Thymus (tissue), 11 donors: Measurements from ENCODE around the gene ENPP5. TPM values are rescaled to one million over a fixed set of nuclear protein-coding genes. Genes with fewer than 3 reads are reported as not detected.
"Not testable (repeated sequence)": the region's sequence is repeated elsewhere in the genome, so short reads cannot be mapped to it uniquely, and the experiment has no call there.

Experiments
- DNase-seq, 9 donors: peaks; one replicate each; pipeline ENCODE4 v3.0.0-alpha.2; 2013; ENCODE audit warnings: low spot score in 9 of 9, low read depth in 6 of 9, missing footprints in 1 of 9
- H3K27ac ChIP-seq, 2 donors: one replicate each; pipeline ENCODE4 v1.5.1; 2013; ENCODE audit warnings: control low read depth in 1 of 2, low read depth in 1 of 2, low read length in 1 of 2, mild to moderate bottlenecking in 1 of 2, moderate library complexity in 1 of 2
- H3K27me3 ChIP-seq, 2 donors: one replicate each; pipeline ENCODE4 v1.5.1; 2013; ENCODE audit warnings: low read length in 1 of 2; ENCODE audit not compliant: control insufficient read depth in 2 of 2, insufficient read depth in 1 of 2
- H3K36me3 ChIP-seq, 2 donors: one replicate each; pipeline ENCODE4 v1.5.1; 2013; ENCODE audit warnings: low read length in 1 of 2, mild to moderate bottlenecking in 1 of 2, moderate library complexity in 1 of 2; ENCODE audit not compliant: control insufficient read depth in 2 of 2, insufficient read depth in 2 of 2
- H3K4me1 ChIP-seq, 2 donors: one replicate each; pipeline ENCODE4 v1.5.1; 2013; ENCODE audit warnings: low read length in 2 of 2; ENCODE audit not compliant: control insufficient read depth in 2 of 2, insufficient read depth in 2 of 2
- H3K4me3 ChIP-seq, 2 donors: one replicate each; pipeline ENCODE4 v1.5.1; 2013; ENCODE audit warnings: low read length in 2 of 2, control low read depth in 1 of 2, mild to moderate bottlenecking in 1 of 2
- H3K9me3 ChIP-seq, 2 donors: one replicate each; pipeline ENCODE4 v1.5.1; 2013; ENCODE audit warnings: low read length in 1 of 2, mild to moderate bottlenecking in 1 of 2; ENCODE audit not compliant: control insufficient read depth in 2 of 2, insufficient read depth in 1 of 2
- WGBS: extraction: QIAGEN DNeasy Blood & Tissue Kit; methylation state at CpG from one replicate; pipeline ENCODE4 v1.1.7; 2013; 5-methylcytosine and 5-hydroxymethylcytosine counted together
- polyA plus RNA-seq: library from polyadenylated mRNA; stranded (reverse); fragments of 200-250 nt; gene quantifications from one replicate; pipeline ENCODE4 v1.2.3, GENCODE V29; 2013
- total RNA-seq: library from RNA; stranded (reverse); fragments of 120-200 nt; gene quantifications from one replicate; pipeline ENCODE4 v1.2.4, GENCODE V29; 2013
- donor health status: healthy.

ENPP5 gene
- total and polyA plus RNA-seq, 2 donors: 4.9 to 21.2 TPM

DNA sequence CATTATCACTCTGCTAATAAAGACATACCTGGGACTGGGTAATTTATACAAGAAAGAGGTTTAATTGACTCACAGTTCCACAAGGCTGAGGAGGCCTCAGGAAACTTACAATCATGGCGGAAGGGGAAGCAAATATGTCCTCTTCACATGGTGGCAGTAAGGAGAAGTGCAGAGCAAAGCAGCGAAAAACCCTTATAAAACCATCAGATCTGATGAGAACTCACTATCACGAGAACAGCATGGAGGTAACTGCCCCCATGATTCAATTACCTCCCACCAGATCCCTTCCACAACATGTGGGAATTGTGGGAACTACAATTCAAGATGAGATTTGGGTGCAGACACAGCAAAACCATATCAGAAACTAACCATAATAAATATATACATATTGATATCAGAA, 21.7 kb downstream of the ENPP5 start:
- not testable (repeated sequence) for H3K4me3 ChIP-seq, DNase-seq, H3K36me3 ChIP-seq, H3K9me3 ChIP-seq, H3K27me3 ChIP-seq, H3K4me1 ChIP-seq, H3K27ac ChIP-seq
- 97% methylated on average over 3 of the region's 3 CpGs for WGBS

DNA sequence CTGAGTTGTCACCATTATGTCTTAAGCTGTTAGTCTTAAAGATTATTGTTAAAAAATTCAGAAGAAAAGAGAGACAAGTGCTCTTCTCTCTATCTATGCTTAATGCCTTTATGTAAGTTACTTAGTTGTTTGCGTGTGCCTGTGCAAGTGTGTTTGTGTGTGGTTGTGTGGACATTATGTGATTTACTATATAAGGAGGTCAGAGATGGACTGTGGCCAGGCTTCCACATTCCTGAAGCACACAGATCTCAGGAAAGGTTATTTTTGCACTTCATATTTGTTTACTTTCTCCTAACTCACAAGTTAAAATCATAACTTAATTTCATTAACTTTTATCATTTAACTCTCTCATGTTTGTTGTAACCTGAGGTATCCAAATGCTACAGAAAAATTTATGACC, 26.5 kb downstream of the ENPP5 start:
- Histone ChIP-seq H3K27me3 (no peaks in the 10 kb centered on the region), H3K4me1 (no peaks in the 10 kb centered on the region), H3K36me3 (peaks cover 0 to 7% of the 10 kb centered on the region in 2 donors), H3K9me3 (no peaks in the 10 kb centered on the region), H3K4me3 (no peak overlapping the region), H3K27ac (no peak overlapping the region)
- WGBS: 100% methylated on average over 1 of the region's 1 CpG
- DNase-seq: no peak

DNA sequence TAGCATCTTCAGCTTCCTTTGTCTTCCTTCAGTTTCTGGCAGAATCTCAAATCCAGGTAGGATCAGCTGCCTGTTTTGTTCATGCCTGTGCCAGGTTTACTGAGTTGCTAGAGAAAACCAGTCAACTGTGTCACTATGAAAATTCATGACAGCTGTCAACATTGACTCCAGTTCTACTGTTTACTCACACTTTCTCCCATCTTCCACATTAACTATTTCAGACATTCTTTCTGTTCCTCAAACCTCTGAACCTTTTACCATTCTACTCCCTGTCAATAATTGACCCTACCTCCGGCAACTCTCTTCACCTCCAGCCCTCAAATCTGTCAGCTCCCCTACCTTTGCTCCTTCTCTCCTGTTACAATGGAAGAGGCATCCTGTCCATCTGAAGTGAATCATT, 32.5 kb downstream of the ENPP5 start:
- Histone ChIP-seq H3K36me3 (peaks cover 0 to 7% of the 10 kb centered on the region in 2 donors), H3K4me3 (no peak overlapping the region), H3K27ac (no peak overlapping the region), H3K9me3 (no peaks in the 10 kb centered on the region), H3K4me1 (no peaks in the 10 kb centered on the region), H3K27me3 (no peaks in the 10 kb centered on the region)
- peak in 1 of 9 donors; percentile 9 for DNase-seq
- 92% methylated on average over 1 of the region's 1 CpG for WGBS

DNA sequence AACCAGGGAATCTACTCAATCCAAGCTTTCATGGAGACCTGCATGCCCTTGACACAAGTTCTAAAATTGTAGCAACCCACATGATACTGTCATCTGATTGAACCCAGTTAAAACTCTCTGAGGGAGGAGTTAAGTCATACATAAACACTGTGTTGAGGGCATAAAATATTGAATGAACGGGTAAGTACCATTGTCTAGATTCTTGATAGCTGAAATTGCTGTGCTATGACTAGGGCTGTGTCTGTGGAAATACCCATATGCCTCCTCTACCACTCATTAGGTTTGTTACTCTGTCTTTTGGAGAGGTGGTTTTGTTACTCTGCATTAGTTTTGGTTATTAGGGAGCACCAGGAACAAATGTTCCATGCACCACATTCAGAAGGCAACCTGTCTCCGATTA, 33.4 kb downstream of the ENPP5 start:
- Histone ChIP-seq H3K9me3 (no peaks in the 10 kb centered on the region), H3K27ac (no peak overlapping the region), H3K36me3 (peaks cover 0 to 2% of the 10 kb centered on the region in 2 donors), H3K27me3 (no peaks in the 10 kb centered on the region), H3K4me1 (no peaks in the 10 kb centered on the region), H3K4me3 (no peak overlapping the region)
- no peak for DNase-seq
- 93% methylated on average over 2 of the region's 2 CpGs for WGBS

DNA sequence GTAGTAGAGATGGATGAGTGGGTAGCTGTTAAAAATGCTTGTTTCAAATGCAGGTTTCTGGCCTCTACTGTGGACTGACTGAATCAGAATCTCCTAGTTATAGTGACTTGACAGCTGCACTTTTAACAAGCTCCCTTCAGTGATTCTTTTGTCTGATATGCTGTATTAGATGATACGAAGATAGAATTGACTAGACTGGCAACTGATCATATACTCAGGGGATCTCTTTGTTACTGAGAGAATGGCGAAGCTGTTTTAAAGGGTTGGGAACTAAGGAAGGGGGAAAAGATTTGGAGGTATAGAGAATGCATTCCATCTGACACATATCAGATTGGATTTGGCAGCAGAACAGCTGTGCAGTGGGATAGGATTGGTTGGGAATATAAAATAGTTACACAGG, 33.9 kb downstream of the ENPP5 start:
- H3K4me1 ChIP-seq: no peaks in the 10 kb centered on the region
- WGBS: 94% methylated on average over 2 of the region's 2 CpGs
- DNase-seq: no peak

DNA sequence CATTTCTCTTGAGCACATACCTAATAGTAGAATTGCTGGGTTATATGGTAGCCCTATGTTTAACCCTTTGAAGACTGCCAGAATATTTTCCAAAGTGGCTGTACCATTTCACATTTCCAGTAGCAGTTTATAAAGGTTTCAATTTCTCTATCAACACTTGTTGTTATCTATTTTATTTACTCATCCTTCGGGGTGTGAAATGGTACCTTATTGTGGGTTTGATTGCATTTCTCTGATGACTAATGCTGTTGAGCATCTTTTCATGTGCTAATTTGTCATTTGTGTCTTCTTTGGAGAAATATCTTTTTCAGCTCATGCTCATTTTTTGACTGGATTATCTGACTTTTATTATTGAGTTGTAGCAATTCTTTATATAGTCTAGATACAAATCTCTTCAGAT, 35.6 kb downstream of the ENPP5 start:
- Histone ChIP-seq H3K4me1 (peaks cover 0 to 3% of the 10 kb centered on the region in 2 donors), H3K9me3 (peaks cover 0 to 2% of the 10 kb centered on the region in 2 donors), H3K27ac (no peak overlapping the region), H3K4me3 (no peak overlapping the region), H3K27me3 (no peaks in the 10 kb centered on the region), H3K36me3 (no peaks in the 10 kb centered on the region)
- 99% methylated on average over 1 of the region's 1 CpG for WGBS
- DNase-seq: no peak

More for the DNA sequence above, 33.9 kb downstream of the ENPP5 start:
- Histone ChIP-seq H3K4me3 (no peak overlapping the region), H3K36me3 (peaks cover 0 to 1% of the 10 kb centered on the region in 2 donors), H3K27me3 (no peaks in the 10 kb centered on the region), H3K27ac (no peak overlapping the region), H3K9me3 (no peaks in the 10 kb centered on the region)

DNA sequence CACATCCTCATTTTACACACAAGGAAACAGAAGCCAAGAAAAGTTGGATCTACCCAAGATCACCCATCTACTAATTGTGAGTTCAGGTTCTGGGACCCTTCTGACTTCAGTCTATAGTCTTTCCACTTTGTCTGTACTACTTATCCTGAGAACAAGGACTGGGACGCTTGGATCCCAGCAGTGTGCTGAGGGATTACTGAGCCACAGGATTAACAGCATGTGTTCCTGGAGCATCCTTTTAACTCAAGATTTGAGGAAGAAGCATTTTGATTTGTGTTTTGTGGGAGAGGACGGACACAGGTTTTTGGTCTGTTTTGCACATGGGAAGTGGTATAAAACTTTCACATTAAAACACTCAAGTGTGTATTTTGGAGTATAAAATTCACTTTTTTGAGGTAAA, 36.6 kb downstream of the ENPP5 start:
- no peak for DNase-seq
- Histone ChIP-seq H3K36me3 (no peaks in the 10 kb centered on the region), H3K27me3 (no peaks in the 10 kb centered on the region), H3K9me3 (peaks cover 0 to 5% of the 10 kb centered on the region in 2 donors), H3K27ac (no peak overlapping the region), H3K4me3 (no peak overlapping the region), H3K4me1 (peaks cover 0 to 3% of the 10 kb centered on the region in 2 donors)
- WGBS: 96% methylated on average over 2 of the region's 2 CpGs

DNA sequence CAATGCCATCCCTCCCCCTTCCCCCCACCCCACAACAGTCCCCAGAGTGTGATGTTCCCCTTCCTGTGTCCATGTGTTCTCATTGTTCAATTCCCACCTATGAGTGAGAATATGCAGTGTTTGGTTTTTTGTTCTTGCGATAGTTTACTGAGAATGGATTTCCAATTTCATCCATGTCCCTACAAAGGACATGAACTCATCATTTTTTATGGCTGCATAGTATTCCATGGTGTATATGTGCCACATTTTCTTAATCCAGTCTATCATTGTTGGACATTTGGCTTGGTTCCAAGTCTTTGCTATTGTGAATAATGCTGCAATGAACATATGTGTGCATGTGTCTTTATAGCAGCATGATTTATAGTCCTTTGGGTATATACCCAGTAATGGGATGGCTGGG, 39.5 kb downstream of the ENPP5 start:
- not testable (repeated sequence) for DNase-seq, H3K27ac ChIP-seq, H3K9me3 ChIP-seq, H3K27me3 ChIP-seq, H3K4me3 ChIP-seq, H3K4me1 ChIP-seq, H3K36me3 ChIP-seq
- WGBS: 100% methylated on average over 1 of the region's 1 CpG

DNA sequence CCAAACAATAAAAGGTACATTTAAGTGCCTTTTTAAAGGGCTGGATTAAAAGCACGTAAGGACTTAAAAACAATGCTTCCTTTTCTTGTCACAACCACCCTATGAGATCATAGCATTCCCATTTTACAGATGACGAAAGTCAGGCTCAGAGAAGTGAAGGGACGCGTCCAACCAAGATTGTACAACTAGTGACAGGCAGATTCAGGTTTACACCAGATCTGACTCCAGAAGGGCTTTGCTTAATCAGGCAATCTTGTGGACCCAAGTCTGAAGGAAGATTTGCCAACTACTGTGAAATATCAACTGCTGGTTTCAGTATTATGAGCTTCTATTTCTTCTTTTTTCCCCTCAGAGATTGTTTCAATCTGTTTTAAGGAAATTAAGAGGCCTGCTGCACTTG, 40.1 kb downstream of the ENPP5 start:
- H3K27me3 ChIP-seq: no peaks in the 10 kb centered on the region
- no peaks in the 10 kb centered on the region for H3K36me3 ChIP-seq
- peak overlapping the region in 1 of 2 donors; percentile 81 for H3K27ac ChIP-seq
- peak in 5 of 9 donors; percentile 3 to 38 (median 13) for DNase-seq
- H3K9me3 ChIP-seq: peaks cover 0 to 5% of the 10 kb centered on the region in 2 donors
- H3K4me3 ChIP-seq: peak overlapping the region; percentile 81 to 99
- H3K4me1 ChIP-seq: peaks cover 3 to 6% of the 10 kb centered on the region in 2 donors
- WGBS: 80% methylated on average over 4 of the region's 4 CpGs
